ENCODE results near the gene DZIP1L. TPM values are rescaled to one million over a fixed set of nuclear protein-coding genes. Genes with fewer than 3 reads are reported as not detected.

DZIP1L gene
- total and polyA plus RNA-seq, 9 of the 15 experiments (the other 6 are each of a cell fraction or from before 2014, with no cell fraction given): 0.03 to 1.5 (median 0.48) TPM; not detected in 1

- TF ChIP-seq ZNF764 (CRISPR knock-in tag; IDR thresholded peaks at IDR 0.05; ENCODE audit: low read depth): no peak
- no peak for TF ChIP-seq PRMT5 (CRISPR knock-in tag; IDR thresholded peaks at IDR 0.05)
- TF ChIP-seq E2F5 (CRISPR knock-in tag; IDR thresholded peaks at IDR 0.05): no peak
- TF ChIP-seq ZNF561 (CRISPR knock-in tag; conservative IDR thresholded peaks at IDR 0.05): no peak
- no peak for TF ChIP-seq ZNF696 (CRISPR knock-in tag; conservative IDR thresholded peaks at IDR 0.05)
- no peaks in the 10 kb centered on the region for H3K9me1 ChIP-seq (ENCODE audit: control insufficient read depth, insufficient read depth, low read length)
- no peak overlapping the region for H3K4me3 ChIP-seq
- no peak for DNase-seq (ENCODE audit: extremely low read depth in 1 of 4, low spot score in 3 of 4)
- CTCF ChIA-PET (ENCODE audit: low intra/inter-chr PET ratio): no interaction called here
- no peak for ATAC-seq
- H3K27ac ChIP-seq (ENCODE audit: extremely low read depth, low read depth, low read length): no peak overlapping the region
- in situ Hi-C loops (cut with MboI): no loop called here
- H3K79me2 ChIP-seq (ENCODE audit: control insufficient read depth, insufficient read depth, low read length): no peaks in the 10 kb centered on the region
- FAIRE-seq: no peak
- no peaks in the 10 kb centered on the region; a peak in 1 of 5 replicates for H3K4me1 ChIP-seq (replicated peaks in 1 of 2; ENCODE audit: control insufficient read depth in 2 of 2, insufficient read depth in 2 of 2, low read length in 2 of 2)
- no peaks in the 10 kb centered on the region for H3K9me3 ChIP-seq (replicated peaks; ENCODE audit: control insufficient read depth, insufficient read depth, low read depth, low read length)
- H4K20me1 ChIP-seq (replicated peaks; ENCODE audit: control insufficient read depth, insufficient read depth, low read length): no peaks in the 10 kb centered on the region
- H3K9ac ChIP-seq (ENCODE audit: insufficient read depth in 1 of 2, low read depth in 2 of 2, low read length in 2 of 2): no peak overlapping the region
- no peaks in the 10 kb centered on the region for H3K36me3 ChIP-seq (ENCODE audit: control insufficient read depth, insufficient read depth, low read length)
- H3K4me2 ChIP-seq (ENCODE audit: insufficient read depth, low read length): no peak overlapping the region
- WGBS (ENCODE audit: insufficient coverage, low coverage, missing lambda C conversion rate): 2% methylated on average over 5 of the region's 5 CpGs
- BruUV-seq (replicated peaks): no TSS peak
- no peaks in the 10 kb centered on the region for H3K27me3 ChIP-seq (ENCODE audit: control insufficient read depth in 2 of 2, insufficient read depth in 2 of 2, low read length in 2 of 2)
- POLR2A ChIA-PET: interaction anchor here (0.6 to 0.9 kb wide), 2 partner anchors 811 to 841 kb away, joined by 3 read pairs; no protein-coding TSS in a partner anchor
- no peak overlapping the region for H2AFZ ChIP-seq (ENCODE audit: low read depth, low read length)
- intact Hi-C loops (cut with micrococcal nuclease): no loop called here
These were observed 10.3 kb upstream of the DZIP1L start for GRCh38 chr3:138125548-138126221.

Data from K562 (cell line).